Vagina (tissue), 2 donors: ENCODE data around the gene NOVA2.

Source experiments
- CTCF ChIP-seq, 3 experiments: fragments of 450-650 bp in 2 of 3; fragments of 200-600 bp in 1 of 3; sonication (generic) in 1 of 3; IDR thresholded peaks; one replicate each; pipeline ENCODE4 v1.5.1; 2017 to 2019; ENCODE audit warnings: antibody characterized with exemption in 3 of 3, mild to moderate bottlenecking in 2 of 3, moderate library complexity in 2 of 3
- POLR2A ChIP-seq, 2 donors: fragments of 450-650 bp; IDR thresholded peaks; one replicate each; pipeline ENCODE4 v1.6.1; 2017; ENCODE audit warnings: antibody characterized with exemption in 2 of 2, mild to moderate bottlenecking in 2 of 2, moderate library complexity in 2 of 2
- POLR2AphosphoS5 ChIP-seq, 2 donors: sonication (generic); formaldehyde crosslinking; IDR thresholded peaks; one replicate each; pipeline ENCODE4 v1.9.0; 2017; ENCODE audit warnings: antibody characterized with exemption in 2 of 2, mild to moderate bottlenecking in 2 of 2, low read depth in 1 of 2; ENCODE audit not compliant: insufficient read depth in 1 of 2

- TF ChIP-seq CTCF (IDR thresholded peaks at IDR 0.05) = no peak
- TF ChIP-seq POLR2A (IDR thresholded peaks at IDR 0.05) = no peak
- no peak for TF ChIP-seq POLR2AphosphoS5 (IDR thresholded peaks at IDR 0.05; ENCODE audit: insufficient read depth in 1 of 2, low read depth in 1 of 2)
These were observed 48.7 kb downstream of the NOVA2 start for GRCh38 chr19:45924891-45925447.
